ENCODE measurements around the gene UBE2V1.

Gene UBE2V1

DNA sequence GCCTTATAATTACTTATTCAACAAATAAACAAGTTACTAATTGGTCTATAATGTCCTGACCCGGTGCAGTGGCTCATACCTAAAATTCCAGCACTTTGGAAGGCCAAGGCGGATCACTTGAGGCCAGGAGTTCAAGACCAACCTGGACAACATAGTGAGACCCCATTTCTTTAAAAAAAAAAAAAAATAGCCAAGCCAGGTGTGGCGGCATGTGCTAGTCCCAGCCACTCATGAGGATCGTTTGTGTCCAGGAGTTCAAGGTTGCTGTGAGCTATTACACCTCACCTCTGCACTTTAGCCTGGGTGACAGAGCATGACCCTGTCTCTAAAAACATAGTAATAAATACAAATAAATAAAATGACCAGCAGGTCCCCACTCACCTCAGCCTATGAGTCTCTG is 9.8 kb upstream of the UBE2V1 start:
- no peak overlapping the region for H3K27ac ChIP-seq (ENCODE audit: low read depth, low read length)
- no peaks in the 10 kb centered on the region for H3K27me3 ChIP-seq (ENCODE audit: control insufficient read depth in 1 of 2, insufficient read depth in 2 of 2, low read length in 2 of 2)
- peaks cover 42% of the 10 kb centered on the region for H3K36me3 ChIP-seq (ENCODE audit: insufficient read depth, low read length)
- peaks cover 6% of the 10 kb centered on the region for H3K4me1 ChIP-seq (ENCODE audit: insufficient read depth, low read length)
- no peak overlapping the region for H3K9ac ChIP-seq (ENCODE audit: low read length)
- no peaks in the 10 kb centered on the region for H3K9me3 ChIP-seq (ENCODE audit: low read length)
- H3K4me3 ChIP-seq (ENCODE audit: low read depth in 1 of 2, low read length in 2 of 2) = no peak overlapping the region

DNA sequence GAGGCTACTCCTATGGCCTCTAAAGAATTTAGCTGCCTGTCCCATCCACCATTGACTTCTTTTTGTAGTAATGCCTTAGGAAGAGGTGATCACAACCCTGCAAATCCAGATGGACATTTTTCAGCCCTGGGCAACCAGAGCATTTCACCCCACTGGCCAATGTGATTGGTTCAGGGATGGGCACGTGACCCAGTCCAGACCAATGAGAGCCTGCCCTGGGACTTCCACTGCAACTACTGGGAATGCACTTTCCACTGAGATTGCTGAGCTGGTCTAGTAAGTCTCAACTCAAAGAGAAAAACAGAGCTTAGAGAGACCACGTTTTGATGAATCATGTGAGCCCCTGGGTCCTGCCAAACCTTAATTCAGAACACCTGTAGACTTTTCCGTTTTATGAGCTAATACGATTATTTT is 8.9 kb upstream of the UBE2V1 start:
- Histone ChIP-seq H3K4me3 (ENCODE audit: low read depth in 1 of 2, low read length in 2 of 2) (no peak overlapping the region), H3K36me3 (ENCODE audit: insufficient read depth, low read length) (peaks cover 35% of the 10 kb centered on the region), H3K9me3 (ENCODE audit: low read length) (no peaks in the 10 kb centered on the region), H3K27me3 (ENCODE audit: control insufficient read depth in 1 of 2, insufficient read depth in 2 of 2, low read length in 2 of 2) (no peaks in the 10 kb centered on the region), H3K27ac (ENCODE audit: low read depth, low read length) (no peak overlapping the region), H3K4me1 (ENCODE audit: insufficient read depth, low read length) (peaks cover 6% of the 10 kb centered on the region), H3K9ac (ENCODE audit: low read length) (no peak overlapping the region)

- Histone ChIP-seq H3K36me3 (ENCODE audit: insufficient read depth, low read length) (peaks cover 27% of the 10 kb centered on the region), H3K27me3 (ENCODE audit: control insufficient read depth in 1 of 2, insufficient read depth in 2 of 2, low read length in 2 of 2) (no peaks in the 10 kb centered on the region), H3K4me3 (ENCODE audit: low read depth in 1 of 2, low read length in 2 of 2) (no peak overlapping the region), H3K9me3 (ENCODE audit: low read length) (no peaks in the 10 kb centered on the region), H3K9ac (ENCODE audit: low read length) (no peak overlapping the region), H3K4me1 (ENCODE audit: insufficient read depth, low read length) (peaks cover 12% of the 10 kb centered on the region), H3K27ac (ENCODE audit: low read depth, low read length) (peak overlapping the region; percentile 4)
Measured at GRCh38 chr20:50120935-50121693, 8.2 kb upstream of the UBE2V1 start.

GRCh38 chr20:50118203-50118602 is 5.3 kb upstream of the UBE2V1 start:
- Histone ChIP-seq H3K36me3 (ENCODE audit: insufficient read depth, low read length) (peaks cover 2% of the 10 kb centered on the region), H3K4me3 (ENCODE audit: low read depth in 1 of 2, low read length in 2 of 2) (no peak overlapping the region), H3K27ac (ENCODE audit: low read depth, low read length) (no peak overlapping the region), H3K9me3 (ENCODE audit: low read length) (no peaks in the 10 kb centered on the region), H3K27me3 (ENCODE audit: control insufficient read depth in 1 of 2, insufficient read depth in 2 of 2, low read length in 2 of 2) (no peaks in the 10 kb centered on the region), H3K4me1 (ENCODE audit: insufficient read depth, low read length) (peaks cover 32% of the 10 kb centered on the region), H3K9ac (ENCODE audit: low read length) (no peak overlapping the region)

DNA sequence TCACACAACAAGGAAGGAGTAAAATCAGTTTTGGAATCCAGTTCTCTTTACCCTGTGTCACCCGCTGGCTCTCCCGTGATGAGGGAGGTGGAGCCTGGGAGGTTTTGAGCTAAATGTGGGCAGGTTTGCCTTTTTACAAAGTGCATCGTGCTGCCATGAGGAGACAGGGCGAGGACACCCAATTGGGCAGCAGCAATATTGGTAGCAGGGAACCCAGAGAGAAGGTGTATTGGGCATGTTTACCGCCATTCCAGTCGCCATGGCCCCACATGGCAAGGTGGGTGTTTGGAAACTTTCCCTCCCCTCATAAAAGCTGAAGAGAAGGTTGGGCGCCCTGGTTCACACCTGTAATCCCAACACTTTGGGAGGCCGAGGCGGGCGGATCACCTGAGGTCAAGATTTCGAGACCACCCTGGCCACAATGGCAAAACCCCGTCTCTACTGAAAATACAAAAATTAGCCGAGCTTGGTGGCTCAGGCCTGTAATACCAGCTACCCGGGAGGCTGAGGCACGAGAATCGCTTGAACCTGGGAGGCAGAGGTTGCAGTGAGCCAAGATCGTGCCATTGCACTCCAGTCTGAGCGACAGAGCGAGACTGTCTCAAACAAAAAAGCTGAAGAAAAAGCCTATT is 3.5 kb upstream of the UBE2V1 start:
- Histone ChIP-seq H3K4me1 (ENCODE audit: insufficient read depth, low read length) (peaks cover 42% of the 10 kb centered on the region), H3K27me3 (ENCODE audit: control insufficient read depth in 1 of 2, insufficient read depth in 2 of 2, low read length in 2 of 2) (no peaks in the 10 kb centered on the region), H3K27ac (ENCODE audit: low read depth, low read length) (peak overlapping the region; percentile 88), H3K36me3 (ENCODE audit: insufficient read depth, low read length) (no peaks in the 10 kb centered on the region), H3K9ac (ENCODE audit: low read length) (peak overlapping the region; percentile 3), H3K4me3 (ENCODE audit: low read depth in 1 of 2, low read length in 2 of 2) (peak overlapping the region; percentile 21 to 76), H3K9me3 (ENCODE audit: low read length) (no peaks in the 10 kb centered on the region)

DNA sequence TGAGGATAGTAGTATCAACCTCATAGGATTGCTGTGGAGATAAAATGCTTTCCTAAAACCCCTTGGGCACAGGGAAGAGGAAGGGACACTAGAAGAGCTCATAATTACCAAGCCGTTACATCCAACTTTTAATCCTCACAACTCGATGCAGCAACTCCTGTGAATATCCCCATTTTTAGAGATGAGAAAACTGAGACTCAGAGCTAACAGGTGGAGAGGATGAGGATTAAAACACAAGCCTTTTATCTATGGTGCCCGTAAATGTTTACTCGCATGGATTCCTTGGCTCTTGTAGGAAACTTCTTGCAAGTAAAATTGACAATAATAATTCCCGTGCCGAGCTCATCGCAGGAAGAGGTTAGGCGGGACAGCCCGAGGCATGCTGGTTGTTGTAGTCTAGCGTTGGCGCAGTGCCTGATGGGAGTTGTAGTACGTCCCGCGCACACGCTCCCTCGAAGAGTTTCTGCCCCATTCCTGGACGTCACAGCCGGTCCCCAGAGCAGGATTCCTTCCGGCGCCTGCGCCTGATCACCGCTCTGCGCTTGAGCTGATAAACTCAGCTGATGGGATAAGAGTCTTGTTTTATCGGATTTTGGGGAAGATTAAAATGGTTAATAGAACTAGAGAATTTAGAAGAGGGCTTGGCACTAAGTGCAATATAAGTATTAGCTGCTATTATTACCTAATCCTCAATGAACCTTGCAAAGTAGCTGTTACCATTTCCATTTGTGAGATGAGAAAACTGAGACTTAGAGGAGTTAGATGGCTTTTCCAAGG is 2.8 kb upstream of the UBE2V1 start:
- Histone ChIP-seq H3K27ac (ENCODE audit: low read depth, low read length) (peak overlapping the region; percentile 88), H3K36me3 (ENCODE audit: insufficient read depth, low read length) (no peaks in the 10 kb centered on the region), H3K9ac (ENCODE audit: low read length) (peak overlapping the region; percentile 75), H3K4me1 (ENCODE audit: insufficient read depth, low read length) (peaks cover 42% of the 10 kb centered on the region), H3K9me3 (ENCODE audit: low read length) (no peaks in the 10 kb centered on the region), H3K4me3 (ENCODE audit: low read depth in 1 of 2, low read length in 2 of 2) (peak overlapping the region; percentile 21 to 76), H3K27me3 (ENCODE audit: control insufficient read depth in 1 of 2, insufficient read depth in 2 of 2, low read length in 2 of 2) (no peaks in the 10 kb centered on the region)

DNA sequence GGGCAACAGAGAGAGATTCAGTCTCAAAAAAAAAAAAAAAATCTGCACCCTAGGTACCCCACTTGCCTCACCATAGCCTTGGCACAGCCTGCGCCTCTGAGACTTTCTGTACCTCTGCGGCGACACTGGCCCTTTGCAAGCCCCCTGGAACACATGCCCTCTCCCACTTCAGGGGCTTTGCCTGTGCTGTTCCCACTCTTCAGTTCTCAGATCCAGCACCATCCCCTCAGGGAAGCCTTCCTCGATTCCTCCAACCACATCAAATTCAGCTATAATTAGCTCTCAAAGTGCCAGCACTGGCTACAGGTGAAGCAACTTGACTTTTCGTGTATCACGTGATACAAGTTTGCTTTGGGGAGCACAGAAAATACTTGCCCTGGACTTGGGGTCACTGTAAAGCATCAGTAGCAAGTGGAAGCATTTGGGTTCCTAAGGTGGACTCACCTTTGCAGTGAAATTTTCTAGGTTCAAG is 2.1 kb upstream of the UBE2V1 start:
- H3K4me1 ChIP-seq (ENCODE audit: insufficient read depth, low read length) = peaks cover 49% of the 10 kb centered on the region
- peak overlapping the region; percentile 75 for H3K9ac ChIP-seq (ENCODE audit: low read length)
- peak overlapping the region; percentile 17 to 76 for H3K4me3 ChIP-seq (ENCODE audit: low read depth in 1 of 2, low read length in 2 of 2)
- H3K27ac ChIP-seq (ENCODE audit: low read depth, low read length) = peak overlapping the region; percentile 67
- no peaks in the 10 kb centered on the region for H3K36me3 ChIP-seq (ENCODE audit: insufficient read depth, low read length)
- no peaks in the 10 kb centered on the region for H3K27me3 ChIP-seq (ENCODE audit: control insufficient read depth in 1 of 2, insufficient read depth in 2 of 2, low read length in 2 of 2)
- H3K9me3 ChIP-seq (ENCODE audit: low read length) = no peaks in the 10 kb centered on the region

GRCh38 chr20:50113420-50114224 is 672 bp upstream of the UBE2V1 start:
- Histone ChIP-seq H3K4me1 (ENCODE audit: insufficient read depth, low read length) (peaks cover 60% of the 10 kb centered on the region), H3K27ac (ENCODE audit: low read depth, low read length) (peak overlapping the region; percentile 93), H3K9ac (ENCODE audit: low read length) (peak overlapping the region; percentile 94), H3K9me3 (ENCODE audit: low read length) (no peaks in the 10 kb centered on the region), H3K36me3 (ENCODE audit: insufficient read depth, low read length) (no peaks in the 10 kb centered on the region), H3K4me3 (ENCODE audit: low read depth in 1 of 2, low read length in 2 of 2) (peak overlapping the region; percentile 90 to 94), H3K27me3 (ENCODE audit: control insufficient read depth in 1 of 2, insufficient read depth in 2 of 2, low read length in 2 of 2) (no peaks in the 10 kb centered on the region)

- Histone ChIP-seq H3K4me1 (ENCODE audit: insufficient read depth, low read length) (peaks cover 76% of the 10 kb centered on the region), H3K27ac (ENCODE audit: low read depth, low read length) (peak overlapping the region; percentile 93), H3K4me3 (ENCODE audit: low read depth in 1 of 2, low read length in 2 of 2) (peak overlapping the region; percentile 90 to 94), H3K9me3 (ENCODE audit: low read length) (no peaks in the 10 kb centered on the region), H3K9ac (ENCODE audit: low read length) (peak overlapping the region; percentile 94), H3K36me3 (ENCODE audit: insufficient read depth, low read length) (no peaks in the 10 kb centered on the region), H3K27me3 (ENCODE audit: control insufficient read depth in 1 of 2, insufficient read depth in 2 of 2, low read length in 2 of 2) (no peaks in the 10 kb centered on the region)
Measured at GRCh38 chr20:50111829-50112495, 988 bp downstream of the UBE2V1 start.

DNA sequence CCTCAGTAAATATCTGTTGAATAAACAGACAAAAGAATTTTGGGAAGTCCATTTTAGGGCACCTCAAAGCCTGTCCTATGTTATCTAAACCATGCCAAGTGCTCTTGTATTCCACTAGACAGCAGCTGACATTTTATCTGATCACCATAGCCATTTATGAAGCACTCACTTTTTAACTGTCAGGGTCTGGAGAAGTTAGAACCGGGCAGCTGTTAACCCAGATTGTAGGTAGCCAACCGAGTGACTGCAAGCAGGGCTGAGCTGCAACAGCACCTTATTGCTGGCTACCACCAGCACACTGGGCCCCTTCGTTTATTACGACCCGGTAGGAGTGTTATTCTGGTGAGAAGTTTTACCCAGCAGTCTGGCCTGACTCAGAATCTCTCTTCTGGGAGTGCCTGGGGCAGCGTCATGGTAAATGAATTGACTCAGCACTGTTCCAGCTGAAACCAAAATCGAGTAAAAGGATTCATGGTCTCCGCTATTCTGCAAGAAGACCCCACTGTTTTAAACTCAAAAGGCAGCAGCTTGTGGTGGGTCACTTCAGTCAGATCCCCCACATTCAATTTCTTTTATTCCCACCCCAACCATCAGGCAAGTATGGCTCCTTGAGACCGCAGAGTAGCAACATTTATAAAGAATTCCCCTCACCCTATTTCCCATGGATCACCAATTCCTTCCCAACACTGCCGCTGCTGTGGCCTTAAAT is 1.7 kb downstream of the UBE2V1 start:
- H3K4me3 ChIP-seq (ENCODE audit: low read depth in 1 of 2, low read length in 2 of 2) = peak overlapping the region in 1 of 2 donors; percentile 94
- no peaks in the 10 kb centered on the region for H3K27me3 ChIP-seq (ENCODE audit: control insufficient read depth in 1 of 2, insufficient read depth in 2 of 2, low read length in 2 of 2)
- no peaks in the 10 kb centered on the region for H3K36me3 ChIP-seq (ENCODE audit: insufficient read depth, low read length)
- peak overlapping the region; percentile 94 for H3K9ac ChIP-seq (ENCODE audit: low read length)
- H3K4me1 ChIP-seq (ENCODE audit: insufficient read depth, low read length) = peaks cover 74% of the 10 kb centered on the region
- H3K9me3 ChIP-seq (ENCODE audit: low read length) = no peaks in the 10 kb centered on the region
- no peak overlapping the region for H3K27ac ChIP-seq (ENCODE audit: low read depth, low read length)

Data from muscle layer of colon (tissue), 2 donors.